Right lobe of liver (tissue), 4 donors: ENCODE results near the gene LRMDA.

Source experiments
- CTCF ChIP-seq, 4 donors: fragments of 200-600 bp in 3 of 4; fragments of 450-650 bp in 1 of 4; IDR thresholded peaks; one replicate each; pipeline versions ENCODE4 v1.5.1 to v1.8.0; 2016 to 2022; ENCODE audit warnings: antibody characterized with exemption in 4 of 4, mild to moderate bottlenecking in 2 of 4
- POLR2A ChIP-seq: fragments of 450-650 bp; IDR thresholded peaks from one replicate; pipeline ENCODE4 v1.6.1; 2017; ENCODE audit warnings: antibody characterized with exemption, mild to moderate bottlenecking
- donor health status: DM: no; HTN: no; CAD: no.
- donor health status: DM: no; HTN: no; CAD: no.
- donor health status: DM: no; HTN: yes; CAD: no.

- TF ChIP-seq POLR2A: no peak
- no peak for TF ChIP-seq CTCF (IDR thresholded peaks at IDR 0.05)
Observed at GRCh38 chr10:75969031-75969430, 537.6 kb downstream of the LRMDA start.
